DOHH2 (cell line): ENCODE measurements around the gene BICDL1.

Source experiments
- H3F3A ChIP-seq: fragments of 200-600 bp; sonication (generic), shearing (Covaris generic); 2 replicates; pipeline ENCODE4 v1.6.0; 2016; ENCODE audit warnings: antibody characterized with exemption, mild to moderate bottlenecking; ENCODE audit not compliant: control insufficient read depth, insufficient read depth
- H3K27ac ChIP-seq: fragments of 200-600 bp; sonication (generic); 2 replicates; pipeline ENCODE4 v1.5.1; 2014; ENCODE audit warnings: low read depth, mild to moderate bottlenecking, low read length, moderate library complexity
- H3K27me3 ChIP-seq: fragments of 200-600 bp; sonication (generic); 2 replicates; pipeline ENCODE4 v1.6.1; 2014; ENCODE audit warnings: mild to moderate bottlenecking, low read length, mixed read lengths; ENCODE audit not compliant: control insufficient read depth
- H3K36me3 ChIP-seq: fragments of 200-600 bp; sonication (generic); 2 replicates; pipeline ENCODE4 v1.6.1; 2014; ENCODE audit warnings: mild to moderate bottlenecking, low read length, moderate library complexity, mixed read lengths; ENCODE audit not compliant: control insufficient read depth
- H3K4me1 ChIP-seq: fragments of 200-600 bp; sonication (generic); 2 replicates; pipeline ENCODE4 v1.6.1; 2014; ENCODE audit warnings: mild to moderate bottlenecking, low read length, mixed read lengths; ENCODE audit not compliant: control insufficient read depth
- H3K4me2 ChIP-seq: fragments of 200-600 bp; sonication (generic); 2 replicates; pipeline ENCODE4 v1.6.0; 2014; ENCODE audit warnings: mild to moderate bottlenecking, low read length, moderate library complexity
- H3K4me3 ChIP-seq: fragments of 200-600 bp; sonication (generic); 2 replicates; pipeline ENCODE4 v1.5.1; 2014; ENCODE audit warnings: mild to moderate bottlenecking, low read length, mixed read lengths
- H3K79me2 ChIP-seq: fragments of 200-600 bp; sonication (generic); 2 replicates; pipeline ENCODE4 v1.6.1; 2014; ENCODE audit warnings: mild to moderate bottlenecking, low read length, mixed read lengths; ENCODE audit not compliant: control insufficient read depth
- H3K9me2 ChIP-seq: fragments of 200-600 bp; sonication (generic); replicated peaks from 2 replicates; pipeline ENCODE4 v1.6.1; 2014; ENCODE audit warnings: mild to moderate bottlenecking, low read length, mixed read lengths; ENCODE audit not compliant: control insufficient read depth
- H3K9me3 ChIP-seq: fragments of 200-600 bp; sonication (generic); 2 replicates; pipeline ENCODE4 v1.6.1; 2014; ENCODE audit warnings: antibody characterized with exemption, low read length, mixed read lengths; ENCODE audit not compliant: control insufficient read depth, insufficient read depth
- H4K20me1 ChIP-seq: fragments of 200-600 bp; sonication (generic); 2 replicates; pipeline ENCODE4 v1.6.0; 2014; ENCODE audit warnings: low read depth, mild to moderate bottlenecking, antibody characterized with exemption, low read length, moderate library complexity; ENCODE audit not compliant: control insufficient read depth, insufficient read depth
- EZH2phosphoT487 ChIP-seq: fragments of 200-600 bp; sonication (generic); IDR thresholded peaks from 2 replicates; pipeline ENCODE4 v1.6.1; 2017; ENCODE audit warnings: borderline replicate concordance, mild to moderate bottlenecking, antibody characterized with exemption, low read length, moderate library complexity, mixed read lengths
- TF ChIP-seq, protein P1 (sequence below): fragments of 200-600 bp; sonication (generic); IDR thresholded peaks from one replicate; pipeline ENCODE4 v1.5.1; 2014; ENCODE audit warnings: antibody characterized with exemption, mild to moderate bottlenecking, low read depth, low read length; ENCODE audit not compliant: poor library complexity, severe bottlenecking

The BICDL1 gene

DNA sequence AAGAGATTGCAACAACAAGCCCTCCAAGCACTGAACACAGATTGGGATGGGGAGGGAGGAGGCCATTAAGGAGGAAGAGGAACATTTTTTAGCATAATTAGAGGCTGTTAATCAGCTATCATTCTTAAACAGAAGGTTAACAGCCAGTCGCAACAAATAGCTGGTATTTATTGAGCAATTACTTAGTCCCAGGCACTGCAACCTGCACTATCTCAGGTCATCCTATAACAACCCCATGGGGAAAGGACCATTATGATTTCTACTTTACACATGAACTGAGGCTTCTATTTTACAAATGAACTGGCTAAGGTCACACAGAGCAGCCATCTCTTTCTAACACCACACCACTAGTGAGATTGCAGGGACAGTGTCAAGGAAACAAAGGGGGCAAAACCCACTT lies 117.1 kb downstream of the BICDL1 start:
- Histone ChIP-seq H4K20me1 (peaks cover 31% of the 10 kb centered on the region), H3K4me2 (no peak overlapping the region), H3K27me3 (no peaks in the 10 kb centered on the region), H3K9me2 (no peaks in the 10 kb centered on the region), H3F3A (0 out of 2 replicates have a peak, but pooled peaks cover 2% of the 10 kb centered on the region), H3K79me2 (peaks cover 100% of the 10 kb centered on the region), H3K9me3 (no peaks in the 10 kb centered on the region), H3K36me3 (peaks cover 72% of the 10 kb centered on the region), H3K4me3 (no peak overlapping the region), H3K27ac (no peak overlapping the region), H3K4me1 (peaks cover 14% of the 10 kb centered on the region)
- no peak for TF ChIP-seq EZH2phosphoT487
- TF ChIP-seq, protein P1, sequence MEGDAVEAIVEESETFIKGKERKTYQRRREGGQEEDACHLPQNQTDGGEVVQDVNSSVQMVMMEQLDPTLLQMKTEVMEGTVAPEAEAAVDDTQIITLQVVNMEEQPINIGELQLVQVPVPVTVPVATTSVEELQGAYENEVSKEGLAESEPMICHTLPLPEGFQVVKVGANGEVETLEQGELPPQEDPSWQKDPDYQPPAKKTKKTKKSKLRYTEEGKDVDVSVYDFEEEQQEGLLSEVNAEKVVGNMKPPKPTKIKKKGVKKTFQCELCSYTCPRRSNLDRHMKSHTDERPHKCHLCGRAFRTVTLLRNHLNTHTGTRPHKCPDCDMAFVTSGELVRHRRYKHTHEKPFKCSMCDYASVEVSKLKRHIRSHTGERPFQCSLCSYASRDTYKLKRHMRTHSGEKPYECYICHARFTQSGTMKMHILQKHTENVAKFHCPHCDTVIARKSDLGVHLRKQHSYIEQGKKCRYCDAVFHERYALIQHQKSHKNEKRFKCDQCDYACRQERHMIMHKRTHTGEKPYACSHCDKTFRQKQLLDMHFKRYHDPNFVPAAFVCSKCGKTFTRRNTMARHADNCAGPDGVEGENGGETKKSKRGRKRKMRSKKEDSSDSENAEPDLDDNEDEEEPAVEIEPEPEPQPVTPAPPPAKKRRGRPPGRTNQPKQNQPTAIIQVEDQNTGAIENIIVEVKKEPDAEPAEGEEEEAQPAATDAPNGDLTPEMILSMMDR: no peak

DNA sequence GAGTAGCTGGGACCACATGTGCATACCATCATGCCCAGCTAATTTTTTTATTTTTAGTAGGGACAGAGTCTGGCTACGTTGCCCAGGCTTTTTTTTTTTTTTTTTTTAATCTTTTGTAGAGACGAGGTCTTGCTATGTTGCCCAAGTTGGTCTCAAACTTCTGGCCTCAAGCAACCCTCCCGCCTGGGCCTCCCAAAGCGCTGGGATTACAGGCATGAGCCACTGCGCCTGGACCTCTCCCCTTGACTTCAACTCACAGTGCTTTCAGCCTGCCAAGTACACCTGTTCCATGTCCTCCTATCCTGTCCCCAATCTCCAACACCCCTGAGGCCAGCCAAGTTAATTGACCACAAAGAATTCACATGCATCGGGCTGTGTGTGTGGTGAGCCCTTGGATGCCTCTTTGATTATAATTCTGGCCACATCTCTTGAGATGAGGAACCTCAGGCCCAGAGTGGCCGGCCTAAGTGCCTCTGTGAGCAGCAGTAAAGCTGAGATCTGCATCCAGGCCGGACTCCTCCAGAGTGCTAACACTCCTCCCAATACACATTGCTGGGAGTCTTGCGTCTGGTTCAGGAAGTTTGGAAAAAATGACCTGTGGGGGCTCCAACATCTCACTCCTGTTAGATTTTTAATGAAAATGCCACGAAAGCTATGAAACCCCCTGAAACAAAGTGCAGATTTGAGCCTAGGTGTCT lies 120.7 kb downstream of the BICDL1 start:
- no peak overlapping the region for H3K4me3 ChIP-seq
- H3K9me3 ChIP-seq: no peaks in the 10 kb centered on the region
- peaks cover 25% of the 10 kb centered on the region for H4K20me1 ChIP-seq
- peaks cover 53% of the 10 kb centered on the region for H3K36me3 ChIP-seq
- H3K79me2 ChIP-seq: peaks cover 100% of the 10 kb centered on the region
- 0 out of 2 replicates have a peak, but pooled peaks cover 2% of the 10 kb centered on the region for H3F3A ChIP-seq
- no peaks in the 10 kb centered on the region for H3K27me3 ChIP-seq
- TF ChIP-seq, protein P1: no peak
- no peak for TF ChIP-seq EZH2phosphoT487
- H3K4me1 ChIP-seq: peaks cover 40% of the 10 kb centered on the region
- H3K27ac ChIP-seq: peak overlapping the region; percentile 52
- H3K4me2 ChIP-seq: peak overlapping the region; percentile 93
- H3K9me2 ChIP-seq: no peaks in the 10 kb centered on the region

DNA sequence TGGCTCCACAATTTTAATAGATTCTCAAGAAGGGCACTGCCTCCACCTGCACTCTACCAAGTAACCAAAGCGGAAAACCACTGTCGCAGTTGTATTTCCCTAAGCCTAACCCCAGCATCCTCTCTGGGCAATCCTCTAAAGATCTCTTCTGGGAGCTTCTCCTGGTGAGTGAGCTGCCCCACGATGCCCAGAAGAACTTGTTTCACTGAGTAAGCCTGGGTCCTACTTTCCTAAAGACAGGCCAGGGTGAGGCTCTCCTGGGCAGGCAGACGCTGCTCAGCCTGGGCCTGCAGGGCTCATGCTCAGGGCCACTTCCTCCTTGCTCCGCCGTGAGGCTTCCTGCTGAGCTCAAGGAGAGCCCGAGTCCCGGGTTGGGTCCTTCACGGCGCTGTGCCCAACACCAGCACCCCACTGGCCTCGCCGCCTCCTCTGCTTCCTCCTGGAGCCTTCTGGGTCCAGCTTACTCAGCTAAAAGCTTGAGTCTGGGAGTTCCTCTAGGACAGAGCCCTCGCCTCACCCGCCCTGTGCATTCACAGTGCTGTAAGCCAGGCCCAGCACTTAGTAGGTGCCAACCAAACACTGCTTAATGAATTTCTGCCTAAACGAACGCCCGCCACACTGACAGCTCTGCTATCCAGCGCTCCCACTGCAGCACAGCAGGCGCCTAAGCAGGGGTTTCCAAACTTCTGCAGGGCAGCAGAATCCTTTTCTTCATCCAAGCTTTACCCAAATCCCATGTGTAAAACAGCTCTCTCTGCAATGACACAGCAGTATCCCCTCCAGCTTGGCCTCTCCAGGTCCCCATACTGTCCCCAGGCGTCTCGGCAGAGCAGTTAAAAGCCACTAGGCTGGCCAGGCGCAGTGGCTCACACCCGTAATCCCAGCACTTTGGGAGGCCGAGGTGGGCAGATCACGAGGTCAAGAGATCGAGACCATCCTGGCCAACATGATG lies 121.8 kb downstream of the BICDL1 start:
- H3K36me3 ChIP-seq: peaks cover 58% of the 10 kb centered on the region
- peaks cover 51% of the 10 kb centered on the region for H3K4me1 ChIP-seq
- H3K27me3 ChIP-seq: no peaks in the 10 kb centered on the region
- H3K9me3 ChIP-seq: no peaks in the 10 kb centered on the region
- peak overlapping the region; percentile 93 for H3K4me2 ChIP-seq
- peak overlapping the region; percentile 56 for H3K4me3 ChIP-seq
- no peaks in the 10 kb centered on the region for H3K9me2 ChIP-seq
- peaks cover 32% of the 10 kb centered on the region for H4K20me1 ChIP-seq
- H3F3A ChIP-seq: 0 out of 2 replicates have a peak, but pooled peaks cover 2% of the 10 kb centered on the region
- H3K27ac ChIP-seq: peak overlapping the region; percentile 52
- H3K79me2 ChIP-seq: peaks cover 100% of the 10 kb centered on the region
- no peak for TF ChIP-seq EZH2phosphoT487
- TF ChIP-seq, protein P1: no peak
